AG08395 (cell line): ENCODE results near the gene ERCC6.

ENCODE experiments used
- DNase-seq: peaks from one replicate; pipeline ENCODE4 v3.0.0; 2012; ENCODE audit warnings: mixed read lengths, low spot score

The ERCC6 gene

DNA sequence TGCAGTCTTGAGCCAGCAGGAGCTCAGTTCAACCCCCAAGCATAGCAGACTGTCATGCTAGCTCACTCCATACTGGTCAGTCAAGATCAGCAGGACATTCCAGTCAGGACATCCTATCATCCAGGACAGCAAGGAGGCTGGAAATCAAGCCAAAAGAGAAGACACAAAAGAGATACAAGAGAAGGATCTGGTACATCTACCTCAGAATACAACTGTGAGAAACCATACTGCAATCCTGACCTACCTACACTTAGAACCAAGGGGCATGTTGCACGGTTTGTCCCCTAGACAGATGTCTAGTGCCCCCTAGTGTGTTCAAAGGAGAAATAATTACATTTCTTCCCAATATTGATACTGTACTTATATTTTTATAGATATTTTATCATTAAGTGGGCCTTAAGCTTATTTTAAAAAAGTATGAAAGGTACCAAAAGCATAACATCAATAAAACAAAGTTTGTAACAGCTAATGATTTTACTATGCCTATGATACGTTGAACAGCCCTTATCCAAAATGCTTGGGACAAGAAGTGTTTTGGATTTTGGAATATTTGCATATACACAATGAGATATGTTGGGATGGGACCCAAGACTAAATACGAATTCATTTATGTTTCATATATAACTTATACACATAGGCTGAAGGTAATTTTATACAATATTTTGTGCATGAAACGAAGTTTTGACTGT is 26.7 kb downstream of the ERCC6 start:
- peak; percentile 37 for DNase-seq

DNA sequence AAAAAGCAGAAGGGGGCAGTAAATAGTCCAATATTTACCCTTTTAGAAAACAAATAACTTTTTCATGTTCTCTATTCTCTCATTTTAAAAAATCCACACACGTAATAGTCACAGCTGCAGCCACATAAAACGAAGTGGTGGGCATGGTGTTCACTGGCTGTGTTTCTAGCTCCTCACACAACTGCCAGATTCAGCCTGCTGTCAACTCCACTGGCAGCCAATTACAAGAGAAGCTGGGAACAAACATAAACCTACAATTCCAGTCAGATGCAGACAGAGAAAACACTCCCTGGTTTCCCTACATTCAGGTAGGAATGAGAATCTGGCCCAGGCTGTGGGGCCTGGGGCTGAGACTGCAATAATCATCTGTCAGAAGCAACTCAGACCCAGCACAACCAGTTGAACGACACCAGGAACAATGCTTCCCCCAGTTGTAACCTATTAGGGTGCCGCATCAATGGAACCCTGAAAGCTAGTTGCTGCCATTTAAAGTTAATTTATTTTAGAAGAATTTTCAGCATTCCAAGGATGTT is 29.1 kb downstream of the ERCC6 start:
- DNase-seq: no peak

DNA sequence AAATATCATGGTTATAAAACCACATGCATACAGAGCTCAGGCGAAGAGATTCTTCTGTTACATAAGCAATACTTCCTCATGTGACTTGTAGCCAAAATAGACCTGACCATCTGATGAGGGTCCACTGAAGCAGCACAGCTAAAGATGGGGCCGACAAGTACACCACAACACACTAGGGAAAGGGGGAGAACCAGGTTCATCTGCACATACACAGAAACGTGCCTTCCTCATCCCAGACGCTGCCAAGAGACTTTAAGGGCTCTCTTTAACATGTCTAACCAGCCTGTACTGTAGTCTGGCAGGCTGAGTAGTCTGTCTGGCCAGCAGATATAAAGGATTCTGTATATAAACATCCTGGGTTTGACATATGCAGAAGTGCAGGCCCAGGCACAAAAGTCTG is 30.3 kb downstream of the ERCC6 start:
- no peak for DNase-seq

DNA sequence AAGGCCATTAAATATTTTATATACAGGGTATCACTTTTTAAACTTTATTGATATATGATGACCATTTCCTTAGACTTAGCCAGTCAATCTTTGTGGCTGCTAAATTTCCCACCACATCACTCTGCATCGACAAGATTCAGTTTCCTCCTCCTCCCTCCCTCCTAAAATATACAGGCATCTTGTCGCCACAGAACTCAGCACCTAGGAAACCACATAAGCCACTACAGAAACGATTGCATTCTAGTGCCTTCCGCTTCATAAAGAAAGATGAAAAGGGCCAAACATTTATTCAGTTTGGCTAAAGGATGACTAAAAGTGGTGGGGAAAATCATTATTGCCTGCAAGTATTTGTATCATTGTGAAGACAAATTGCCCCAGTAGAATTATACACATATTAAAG is 30.7 kb downstream of the ERCC6 start:
- DNase-seq: no peak

DNA sequence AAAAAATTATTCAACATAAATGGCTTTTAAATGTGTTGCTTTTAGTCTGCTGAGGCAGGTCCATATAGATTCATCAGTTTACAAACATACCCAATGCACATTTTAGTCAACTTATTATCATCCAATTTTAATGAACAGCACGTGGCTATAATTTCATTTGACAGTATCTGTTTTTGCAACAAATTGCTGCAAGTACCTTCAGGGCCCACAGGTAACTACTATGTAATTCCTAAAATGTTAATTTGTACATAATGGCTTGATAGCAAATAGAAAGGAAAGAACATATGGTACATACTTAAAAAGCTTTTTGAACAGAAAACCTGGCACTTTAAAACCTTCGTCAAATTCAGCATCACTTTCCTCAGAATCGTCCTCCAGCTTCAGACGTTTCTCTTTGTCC is 33.3 kb downstream of the ERCC6 start:
- no peak for DNase-seq

DNA sequence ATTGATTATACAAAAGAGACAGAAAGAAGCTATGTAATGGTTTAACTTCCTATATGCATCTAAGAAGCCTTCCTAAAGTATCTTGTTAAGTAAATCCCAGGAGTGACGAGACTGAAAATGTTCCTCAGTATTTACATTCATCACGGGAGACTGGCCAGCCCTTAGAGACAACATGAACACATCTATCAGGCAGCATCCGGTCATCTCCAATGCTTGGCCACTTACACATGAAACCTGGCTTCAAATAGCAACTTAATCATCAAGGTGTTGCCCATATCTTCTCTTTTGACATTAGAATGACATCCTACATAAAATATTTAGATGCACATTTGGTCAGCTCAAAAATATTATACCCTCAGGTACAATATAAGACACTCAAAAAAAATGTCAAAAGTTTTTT is 33.8 kb downstream of the ERCC6 start:
- no peak for DNase-seq

DNA sequence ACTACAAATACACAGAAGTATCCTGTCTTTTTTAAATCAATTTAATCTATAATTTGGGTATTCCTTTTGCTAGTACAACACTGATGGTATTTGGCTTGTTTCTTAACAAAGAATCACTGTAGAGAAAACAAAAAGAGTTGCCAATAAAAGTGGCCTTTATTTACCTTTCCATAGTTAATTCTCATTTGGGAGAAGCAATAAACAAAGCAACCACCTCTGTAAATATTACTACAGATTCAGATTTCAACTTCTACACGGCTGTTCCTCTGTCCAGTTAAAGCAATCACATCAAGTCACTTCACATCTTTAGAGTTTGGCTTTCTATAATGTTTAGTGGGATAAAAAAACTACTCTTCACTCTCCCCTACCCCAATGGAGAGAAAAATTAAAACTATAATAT is 34.4 kb downstream of the ERCC6 start:
- no peak for DNase-seq

DNA sequence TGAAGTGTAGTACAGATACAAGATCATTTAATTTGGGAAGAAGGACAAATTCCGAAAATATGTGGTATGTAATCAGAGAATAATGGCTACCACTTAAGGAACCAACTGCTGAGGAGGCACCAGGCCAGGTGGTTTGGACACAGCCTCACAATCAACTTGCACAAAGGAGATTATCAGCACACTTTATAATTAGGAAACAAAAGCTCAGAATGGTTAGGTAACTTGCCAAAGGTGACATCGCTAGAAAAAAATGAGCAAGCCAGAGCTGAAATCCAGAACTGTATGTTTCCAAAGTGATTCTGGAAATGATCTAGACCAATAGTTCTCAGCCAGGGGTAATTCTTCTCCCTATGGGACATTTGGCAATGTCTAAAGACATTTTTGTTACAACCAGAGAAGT is 36.6 kb downstream of the ERCC6 start:
- no peak for DNase-seq

DNA sequence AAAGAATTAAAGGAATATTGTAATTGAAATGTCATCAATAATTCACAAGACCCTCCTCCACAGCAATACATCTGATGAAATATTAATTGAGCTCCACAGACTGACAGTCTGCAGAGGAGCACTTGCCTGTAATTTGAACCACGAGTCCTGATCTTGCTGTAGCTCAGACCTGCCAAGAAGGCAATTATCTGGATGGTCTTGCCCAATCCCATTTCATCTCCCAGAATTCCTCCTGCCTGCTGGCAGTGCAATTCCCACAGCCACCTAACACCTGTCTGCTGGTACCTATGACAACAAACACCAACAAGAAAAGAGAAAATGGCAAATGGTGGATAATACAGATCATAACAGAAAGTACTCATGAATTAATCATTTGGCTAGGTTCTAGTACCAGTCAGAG is 38.5 kb downstream of the ERCC6 start:
- DNase-seq: no peak

DNA sequence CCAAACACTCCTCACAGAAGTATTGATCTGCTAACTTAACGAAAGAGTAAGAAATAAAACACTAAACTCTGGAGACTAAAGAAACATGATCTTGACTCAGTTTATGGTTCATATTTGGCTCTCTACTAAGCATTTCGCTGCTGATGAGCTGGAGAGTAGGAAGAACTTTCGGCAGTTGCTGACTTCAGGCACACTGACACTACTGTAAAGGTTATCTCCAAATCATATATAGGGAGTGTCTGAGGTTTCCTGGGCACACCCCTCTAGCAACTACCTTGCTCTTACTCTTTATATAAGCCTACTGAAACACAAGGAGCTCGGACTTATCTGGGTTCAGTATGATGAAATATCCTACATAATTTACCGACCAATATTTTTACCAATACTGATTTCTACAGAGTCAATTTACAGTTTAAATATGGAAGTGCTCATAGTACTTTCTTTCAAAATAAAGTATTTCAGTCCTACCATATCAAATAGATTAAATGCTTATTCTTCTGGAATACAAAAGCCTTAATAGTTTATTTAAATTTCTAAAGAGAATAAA is 39.5 kb downstream of the ERCC6 start:
- no peak for DNase-seq

DNA sequence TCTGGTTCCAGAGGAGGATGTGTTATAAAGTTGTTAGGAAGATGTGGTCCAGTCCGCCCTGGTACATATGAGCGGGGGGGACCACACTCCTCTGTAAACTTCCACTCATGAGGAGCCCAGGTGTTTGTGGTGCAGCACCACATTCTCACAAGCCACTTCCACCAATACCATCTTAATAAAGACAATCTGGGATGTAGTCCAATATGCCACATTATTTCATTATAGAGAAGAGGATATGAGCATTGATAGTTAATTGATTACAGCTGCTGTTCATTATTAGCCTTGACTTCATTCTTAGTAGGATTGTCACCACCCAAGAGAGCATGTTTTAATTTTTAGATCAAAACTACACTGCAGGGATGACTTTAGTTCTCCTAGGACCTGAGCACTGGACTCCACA is 40.5 kb downstream of the ERCC6 start:
- no peak for DNase-seq

DNA sequence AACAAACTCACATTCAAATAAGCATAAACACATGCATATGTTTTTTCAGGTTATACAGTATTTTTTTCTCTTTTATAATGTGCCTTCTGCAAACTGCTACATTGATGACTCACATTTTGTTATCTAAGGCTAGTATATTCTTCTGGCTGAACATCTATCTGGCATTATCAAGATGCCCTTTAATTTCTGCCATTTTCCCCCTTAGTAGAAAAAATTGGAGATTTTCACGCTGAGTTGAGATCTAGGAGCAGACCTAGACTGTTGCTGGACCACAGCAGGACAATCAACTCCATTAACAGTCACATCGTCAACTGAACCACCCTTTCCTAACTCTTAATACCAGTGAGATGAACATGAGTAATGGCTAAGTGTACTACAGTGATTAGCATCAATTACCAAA is 41.6 kb downstream of the ERCC6 start:
- no peak for DNase-seq

DNA sequence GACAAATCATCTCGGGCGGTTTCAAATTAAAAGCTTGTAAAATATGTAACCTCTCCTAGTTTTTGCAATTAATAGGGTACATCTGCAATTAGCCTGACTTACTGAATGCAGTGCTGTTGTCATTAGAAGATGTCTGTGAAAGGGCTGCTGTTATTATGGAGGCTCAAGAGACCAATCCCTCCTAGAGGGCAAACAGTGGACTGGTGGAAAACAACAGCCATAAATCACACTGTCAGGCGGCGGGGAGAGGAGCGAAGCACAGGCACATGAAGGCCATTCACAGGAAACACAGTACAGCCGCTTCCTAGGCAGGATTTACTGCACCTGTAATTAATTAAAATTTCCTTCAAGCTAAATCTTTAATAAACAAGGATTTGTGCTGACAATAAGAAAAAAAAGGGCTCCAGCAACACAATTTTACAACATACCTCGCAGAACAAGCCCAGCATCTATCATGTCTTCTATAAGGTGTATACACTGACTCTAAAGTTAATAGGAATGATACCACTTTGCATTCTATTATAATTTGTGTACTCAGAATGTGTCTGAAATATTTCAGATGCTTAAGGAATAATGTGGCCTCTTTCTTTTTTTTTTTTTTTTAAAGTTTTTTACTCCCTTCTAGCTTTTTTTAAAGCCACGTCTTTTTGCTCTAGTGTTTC is 50.7 kb downstream of the ERCC6 start:
- no peak for DNase-seq

DNA sequence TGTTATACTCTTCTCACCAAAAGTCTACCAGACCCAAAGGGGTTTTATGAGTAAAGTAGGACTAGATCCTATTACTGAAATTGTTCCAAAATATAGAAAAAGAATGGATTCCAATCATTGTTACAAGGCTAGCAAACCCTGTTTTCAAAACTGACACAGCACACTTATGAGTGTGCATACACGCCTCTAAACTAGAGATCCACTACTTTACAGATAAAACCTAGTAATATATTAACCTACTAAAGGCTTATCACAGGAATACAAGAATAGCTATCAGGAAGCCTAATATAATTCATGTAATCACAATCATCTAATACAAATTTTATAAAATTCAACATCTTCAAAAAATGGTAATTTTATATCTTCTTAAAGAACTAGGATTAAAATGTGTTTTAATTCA is 52.2 kb downstream of the ERCC6 start:
- no peak for DNase-seq

DNA sequence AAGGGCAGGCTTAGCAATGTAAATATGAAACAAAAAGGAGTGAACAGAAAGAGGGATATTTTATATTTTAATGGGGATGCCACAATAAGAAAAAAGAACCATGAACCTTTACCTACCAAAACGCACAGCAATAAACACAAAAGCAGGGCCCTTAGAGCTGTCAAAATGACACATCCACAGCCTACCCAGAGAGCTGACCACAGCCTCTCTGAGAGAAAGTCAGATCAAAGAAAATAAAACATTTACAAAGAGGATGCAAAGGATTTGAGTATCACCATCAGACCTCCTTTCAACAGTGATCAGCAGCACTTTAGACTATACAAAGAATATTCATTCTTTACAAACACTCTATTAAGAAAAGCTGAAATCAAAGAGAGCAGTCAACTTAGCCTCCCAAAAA is 52.9 kb downstream of the ERCC6 start:
- no peak for DNase-seq

DNA sequence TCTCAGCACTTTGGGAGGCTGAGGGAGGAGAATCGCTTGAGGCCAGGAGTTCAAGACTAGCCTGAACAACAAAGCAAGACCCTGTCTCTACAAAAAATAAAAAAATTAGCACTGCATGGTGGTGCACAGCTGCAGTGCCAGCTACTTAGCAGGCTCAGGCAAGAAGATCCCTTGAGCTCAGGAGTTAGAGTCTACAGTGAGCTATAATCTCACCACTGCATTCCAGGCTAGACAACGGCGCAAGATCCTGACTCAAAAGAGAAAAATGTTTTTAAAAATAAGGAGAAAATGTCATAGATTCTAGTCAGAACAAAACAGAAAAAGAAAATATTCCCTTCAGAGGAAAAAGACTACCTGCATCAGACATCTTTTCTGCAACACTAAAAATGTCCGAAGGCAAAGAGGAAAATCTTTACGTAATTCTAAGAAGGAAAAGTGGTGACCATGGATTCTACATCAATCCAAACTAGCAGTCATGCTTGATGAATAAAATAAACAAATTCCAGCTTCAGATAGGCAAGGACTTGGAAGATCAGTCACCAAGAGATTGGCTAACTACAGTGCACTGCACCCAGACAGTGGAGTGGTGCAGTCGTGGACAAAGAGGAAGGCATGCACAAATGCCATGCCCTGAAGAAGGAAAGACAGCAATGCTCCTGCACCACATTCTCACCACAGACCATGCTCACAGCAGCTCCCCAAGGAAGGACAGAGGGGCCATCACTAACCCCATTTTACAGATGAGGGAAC is 54.3 kb downstream of the ERCC6 start:
- DNase-seq: no peak

DNA sequence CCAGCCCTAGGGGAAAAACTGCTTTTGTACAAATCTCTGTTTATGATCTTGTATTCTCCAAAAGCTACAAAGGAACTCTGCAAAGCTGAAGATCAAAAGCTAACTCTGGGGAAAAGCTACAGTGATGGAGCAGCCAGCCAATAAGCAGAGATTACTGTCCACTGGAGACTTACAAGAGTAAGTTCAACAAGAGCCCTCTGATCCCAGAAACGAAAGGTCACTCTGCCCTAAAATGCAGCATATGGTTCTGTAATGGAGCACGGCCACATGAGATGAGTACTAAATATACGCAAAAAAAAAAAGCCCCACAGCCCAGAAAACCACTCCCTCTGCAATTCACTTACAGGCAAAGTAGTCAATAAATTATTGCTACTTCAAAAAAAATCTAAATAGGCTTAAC is 60.1 kb downstream of the ERCC6 start:
- DNase-seq: no peak

DNA sequence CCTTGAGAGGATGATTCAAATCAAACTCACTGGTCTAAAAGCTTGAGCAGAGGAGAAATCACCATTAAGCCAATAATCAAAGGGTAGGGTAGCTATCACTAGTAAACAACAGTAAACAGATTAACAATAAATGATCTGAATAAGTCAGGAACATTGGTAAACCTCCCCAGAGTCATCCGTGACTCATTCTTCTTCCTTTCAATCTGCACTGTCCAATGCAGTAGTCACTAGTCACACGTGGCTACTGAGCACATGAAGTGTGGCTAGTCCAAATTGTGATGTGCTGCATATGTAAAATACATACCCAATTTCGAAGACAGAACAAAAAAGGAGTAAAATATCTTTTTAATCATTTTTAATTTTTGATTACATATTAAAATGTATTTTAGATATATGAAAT is 64.0 kb downstream of the ERCC6 start:
- no peak for DNase-seq

DNA sequence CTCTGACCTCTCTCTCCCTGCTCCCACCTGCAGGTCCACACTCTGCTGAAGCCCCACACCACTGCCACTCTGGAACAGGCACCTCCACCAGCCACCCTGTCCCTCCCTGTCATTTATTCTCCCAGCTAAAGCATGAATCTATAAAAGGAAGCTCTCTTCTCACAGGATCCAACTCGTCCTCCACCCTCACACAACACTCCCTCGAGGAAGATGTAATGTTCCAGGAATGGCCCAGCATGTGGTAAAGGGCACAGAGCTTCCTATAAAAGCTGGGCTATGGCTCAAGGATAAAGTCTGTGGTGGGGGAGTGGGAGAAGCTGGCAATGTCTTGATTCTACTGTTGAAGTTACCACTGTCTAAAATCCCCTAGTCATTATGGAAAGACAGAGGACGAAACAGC is 67.4 kb downstream of the ERCC6 start:
- no peak for DNase-seq

DNA sequence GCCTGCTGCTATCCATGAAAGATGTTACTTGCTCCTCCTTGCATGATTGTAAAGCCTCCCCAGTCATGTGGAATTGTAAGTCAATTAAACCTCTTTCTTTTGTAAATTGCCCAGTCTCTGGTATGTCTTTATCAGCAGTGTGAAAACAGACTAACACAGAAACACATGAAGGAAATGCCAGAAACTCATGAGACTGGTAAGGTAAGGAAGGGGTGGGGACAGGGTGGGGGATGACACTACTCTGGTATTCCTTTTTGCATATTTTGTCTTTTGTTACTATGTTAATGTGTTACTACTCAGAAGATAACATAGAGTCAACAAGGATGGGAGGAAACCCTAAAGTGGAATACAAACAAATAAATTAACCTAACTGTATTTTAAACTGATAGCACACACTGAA is 73.2 kb downstream of the ERCC6 start:
- no peak for DNase-seq
